Stomach (tissue), 4 donors: ENCODE data around the gene RNF220.

Source experiments
- EP300 ChIP-seq: sonication (generic); formaldehyde crosslinking; IDR thresholded peaks from one replicate; pipeline ENCODE4 v1.6.1; 2017; ENCODE audit warnings: antibody characterized with exemption
- POLR2A ChIP-seq, 4 donors: fragments of 450-650 bp; IDR thresholded peaks; one replicate each; pipeline ENCODE4 v1.6.1; 2016; ENCODE audit warnings: antibody characterized with exemption in 4 of 4, control low read depth in 2 of 4, mild to moderate bottlenecking in 1 of 4, moderate library complexity in 1 of 4
- POLR2AphosphoS5 ChIP-seq, 3 donors: sonication (generic); formaldehyde crosslinking; IDR thresholded peaks; one replicate each; pipeline ENCODE4 v1.6.1; 2016; ENCODE audit warnings: antibody characterized with exemption in 3 of 3
- TF ChIP-seq, protein P1 (sequence below), 7 experiments: fragments of 450-650 bp in 4 of 7; fragments of 200-600 bp in 3 of 7; sonication (generic) in 3 of 7; IDR thresholded peaks; one replicate each; pipeline ENCODE4 v1.5.1; 2016 to 2019; ENCODE audit warnings: antibody characterized with exemption in 7 of 7, control low read depth in 2 of 7, mild to moderate bottlenecking in 1 of 7

GRCh38 chr1:44472620-44473525 is 67.8 kb downstream of the RNF220 start:
- TF ChIP-seq, protein P1, sequence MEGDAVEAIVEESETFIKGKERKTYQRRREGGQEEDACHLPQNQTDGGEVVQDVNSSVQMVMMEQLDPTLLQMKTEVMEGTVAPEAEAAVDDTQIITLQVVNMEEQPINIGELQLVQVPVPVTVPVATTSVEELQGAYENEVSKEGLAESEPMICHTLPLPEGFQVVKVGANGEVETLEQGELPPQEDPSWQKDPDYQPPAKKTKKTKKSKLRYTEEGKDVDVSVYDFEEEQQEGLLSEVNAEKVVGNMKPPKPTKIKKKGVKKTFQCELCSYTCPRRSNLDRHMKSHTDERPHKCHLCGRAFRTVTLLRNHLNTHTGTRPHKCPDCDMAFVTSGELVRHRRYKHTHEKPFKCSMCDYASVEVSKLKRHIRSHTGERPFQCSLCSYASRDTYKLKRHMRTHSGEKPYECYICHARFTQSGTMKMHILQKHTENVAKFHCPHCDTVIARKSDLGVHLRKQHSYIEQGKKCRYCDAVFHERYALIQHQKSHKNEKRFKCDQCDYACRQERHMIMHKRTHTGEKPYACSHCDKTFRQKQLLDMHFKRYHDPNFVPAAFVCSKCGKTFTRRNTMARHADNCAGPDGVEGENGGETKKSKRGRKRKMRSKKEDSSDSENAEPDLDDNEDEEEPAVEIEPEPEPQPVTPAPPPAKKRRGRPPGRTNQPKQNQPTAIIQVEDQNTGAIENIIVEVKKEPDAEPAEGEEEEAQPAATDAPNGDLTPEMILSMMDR (IDR thresholded peaks at IDR 0.05): no peak
- no peak for TF ChIP-seq POLR2AphosphoS5 (IDR thresholded peaks at IDR 0.05)
- TF ChIP-seq POLR2A (IDR thresholded peaks at IDR 0.05): no peak
- no peak for TF ChIP-seq EP300
